CD4-positive, CD25-positive, alpha-beta regulatory T cell (primary cell): Measurements from ENCODE around the gene NOX3. TPM values are rescaled to one million over a fixed set of nuclear protein-coding genes. Genes with fewer than 3 reads are reported as not detected.

Experiments
- ATAC-seq, 2 donors: fragments of 150-1000 bp; cut with Tn5 transposase; one replicate each; pipeline ENCODE4 v1.10.0; 2021; ENCODE audit warnings: low read depth in 2 of 2, moderate number of reproducible peaks in 2 of 2, moderate library complexity in 1 of 2
- DNase-seq, 3 donors: peaks; one replicate each; pipeline versions ENCODE4 v3.0.0 to v3.0.0-alpha.2; 2012 to 2022; ENCODE audit warnings: mixed read lengths in 1 of 3
- H3K27ac ChIP-seq: one replicate; pipeline ENCODE4 v1.7.0; 2013; ENCODE audit warnings: mild to moderate bottlenecking, low read length; ENCODE audit not compliant: insufficient read depth, poor library complexity, severe bottlenecking
- H3K27me3 ChIP-seq: one replicate; pipeline ENCODE4 v1.7.0; 2013; ENCODE audit warnings: low read length; ENCODE audit not compliant: control insufficient read depth, insufficient read depth
- H3K36me3 ChIP-seq: one replicate; pipeline ENCODE4 v1.7.0; 2013; ENCODE audit warnings: mild to moderate bottlenecking, low read length, moderate library complexity; ENCODE audit not compliant: control insufficient read depth, insufficient read depth
- H3K4me1 ChIP-seq: 2 replicates; pipeline ENCODE4 v1.7.0; 2013; ENCODE audit warnings: mild to moderate bottlenecking, low read length; ENCODE audit not compliant: insufficient read depth, control insufficient read depth, poor library complexity, severe bottlenecking
- H3K4me3 ChIP-seq: one replicate; pipeline ENCODE4 v1.7.0; 2013; ENCODE audit warnings: low read depth, mild to moderate bottlenecking, low read length, moderate library complexity
- H3K9me3 ChIP-seq, 2 experiments: 1 replicate in 1 of 2; 2 replicates in 1 of 2; pipeline ENCODE4 v1.7.0; 2013; ENCODE audit warnings: low read length in 2 of 2, mild to moderate bottlenecking in 1 of 2, moderate library complexity in 1 of 2; ENCODE audit not compliant: control insufficient read depth in 2 of 2
- H3K27ac Mint-ChIP-seq, 3 donors: one replicate each; pipeline ENCODE4 v1.8.0; 2020 to 2022; ENCODE audit warnings: mild to moderate bottlenecking in 3 of 3, mixed read lengths in 3 of 3, moderate library complexity in 2 of 3
- H3K27me3 Mint-ChIP-seq: one replicate; pipeline ENCODE4 v1.8.0; 2022; ENCODE audit warnings: mild to moderate bottlenecking, mixed read lengths
- H3K36me3 Mint-ChIP-seq: one replicate; pipeline ENCODE4 v1.8.0; 2020; ENCODE audit warnings: mixed read lengths
- H3K4me1 Mint-ChIP-seq, 4 donors: one replicate each; pipeline ENCODE4 v1.8.0; 2020 to 2022; ENCODE audit warnings: mixed read lengths in 4 of 4, mild to moderate bottlenecking in 1 of 4
- H3K4me3 Mint-ChIP-seq, 4 donors: one replicate each; pipeline ENCODE4 v1.8.0; 2020 to 2022; ENCODE audit warnings: mild to moderate bottlenecking in 4 of 4, mixed read lengths in 4 of 4, moderate library complexity in 3 of 4
- H3K9me3 Mint-ChIP-seq, 7 donors: one replicate each; pipeline ENCODE4 v1.8.0; 2020 to 2022; ENCODE audit warnings: mixed read lengths in 7 of 7, mild to moderate bottlenecking in 3 of 7, moderate library complexity in 2 of 7
- polyA plus RNA-seq, 4 donors: library from polyadenylated mRNA; unstranded; fragments of 300-500 nt; fragmentation: Illumina TruSeq; gene quantifications; one replicate each; pipeline ENCODE4 v1.2.3, GENCODE V29; 2021
- total RNA-seq: library from RNA; stranded (reverse); gene quantifications from one replicate; pipeline ENCODE4 v1.2.3, GENCODE V29; 2022

The NOX3 gene
- not detected for total RNA-seq
- polyA plus RNA-seq = not detected

- no peaks in the 10 kb centered on the region for H3K4me1 ChIP-seq
- Mint-ChIP-seq H3K27ac (no peak within 1 kb of the TSS), H3K4me3 (no peak within 1 kb of the TSS), H3K36me3 (no peaks in the 10 kb centered on the region), H3K4me1 (no peaks in the 10 kb centered on the region), H3K27me3 (no peaks in the 10 kb centered on the region), H3K9me3 (no peaks in the 10 kb centered on the region)
- no peak for ATAC-seq
- no peaks in the 10 kb centered on the region for H3K9me3 ChIP-seq
- no peak within 1 kb of the TSS for H3K4me3 ChIP-seq
- no peaks in the 10 kb centered on the region for H3K36me3 ChIP-seq
- DNase-seq = no peak
- H3K27ac ChIP-seq = no peak within 1 kb of the TSS
- H3K27me3 ChIP-seq = peaks cover 2% of the 10 kb centered on the region
These were observed at the start of gene NOX3 for GRCh38 chr6:155455766-155456165. TSS of gene NOX3 (minus strand) at chr6:155455839. CDS start at chr6:155455800, 39 bp downstream.

GRCh38 chr6:155504848-155505607 is 49.4 kb upstream of the NOX3 start:
- Histone ChIP-seq H3K27me3 (no peaks in the 10 kb centered on the region), H3K36me3 (no peaks in the 10 kb centered on the region), H3K9me3 (peaks cover 0 to 4% of the 10 kb centered on the region in 2 experiments), H3K27ac (no peak overlapping the region), H3K4me1 (no peaks in the 10 kb centered on the region), H3K4me3 (no peak overlapping the region)
- Mint-ChIP-seq H3K4me3 (no peak overlapping the region), H3K36me3 (no peaks in the 10 kb centered on the region), H3K4me1 (peaks cover 0 to 4% (median 0%) of the 10 kb centered on the region in 4 donors), H3K27ac (no peak overlapping the region), H3K9me3 (peaks cover 0 to 10% (median 1%) of the 10 kb centered on the region in 7 donors), H3K27me3 (no peaks in the 10 kb centered on the region)
- no peak for ATAC-seq
- DNase-seq = no peak

- peaks cover 0 to 10% (median 0%) of the 10 kb centered on the region in 7 donors for H3K9me3 Mint-ChIP-seq
- no peak overlapping the region for H3K27ac Mint-ChIP-seq
- H3K36me3 Mint-ChIP-seq = no peaks in the 10 kb centered on the region
- Histone ChIP-seq H3K27ac (no peak overlapping the region), H3K4me1 (no peaks in the 10 kb centered on the region), H3K9me3 (peaks cover 0 to 4% of the 10 kb centered on the region in 2 experiments), H3K4me3 (no peak overlapping the region), H3K36me3 (no peaks in the 10 kb centered on the region), H3K27me3 (no peaks in the 10 kb centered on the region)
- DNase-seq (no peak), ATAC-seq (no peak)
- no peaks in the 10 kb centered on the region for H3K27me3 Mint-ChIP-seq
- peaks cover 0 to 4% (median 0%) of the 10 kb centered on the region in 4 donors for H3K4me1 Mint-ChIP-seq
- H3K4me3 Mint-ChIP-seq = no peak overlapping the region
These were observed 46.8 kb upstream of the NOX3 start for GRCh38 chr6:155502393-155502792.

- DNase-seq (no peak), ATAC-seq (no peak)
- H3K9me3 Mint-ChIP-seq = peaks cover 0 to 10% (median 0%) of the 10 kb centered on the region in 7 donors
- H3K4me3 Mint-ChIP-seq = no peak overlapping the region
- no peaks in the 10 kb centered on the region for H3K36me3 Mint-ChIP-seq
- Histone ChIP-seq H3K4me1 (no peaks in the 10 kb centered on the region), H3K4me3 (no peak overlapping the region), H3K27me3 (no peaks in the 10 kb centered on the region), H3K27ac (no peak overlapping the region), H3K9me3 (peaks cover 0 to 4% of the 10 kb centered on the region in 2 experiments), H3K36me3 (no peaks in the 10 kb centered on the region)
- H3K27ac Mint-ChIP-seq = no peak overlapping the region
- peaks cover 0 to 4% (median 0%) of the 10 kb centered on the region in 4 donors for H3K4me1 Mint-ChIP-seq
- H3K27me3 Mint-ChIP-seq = no peaks in the 10 kb centered on the region
These were observed 43.9 kb upstream of the NOX3 start for GRCh38 chr6:155499574-155499973.

DNA sequence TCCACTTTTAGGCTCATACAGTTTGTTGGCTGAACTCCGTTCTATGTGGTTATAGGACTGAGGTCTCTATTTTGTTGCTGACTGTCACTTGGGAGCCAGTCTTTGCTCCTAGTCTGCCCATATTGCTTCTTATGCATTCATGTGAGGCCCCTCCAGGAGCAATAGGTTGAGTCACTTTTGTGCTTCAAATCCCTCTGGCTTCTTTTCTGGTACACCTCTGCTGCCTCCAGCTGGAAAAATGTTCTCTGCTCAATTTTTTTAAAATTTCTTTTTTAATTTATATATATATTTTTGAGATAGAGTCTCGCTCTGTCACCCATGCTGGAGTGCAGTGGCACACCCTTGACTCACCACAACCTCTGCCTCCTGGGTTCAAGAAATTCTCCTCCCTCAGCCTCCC is 42.7 kb upstream of the NOX3 start:
- Histone ChIP-seq H3K36me3 (no peaks in the 10 kb centered on the region), H3K9me3 (peaks cover 0 to 4% of the 10 kb centered on the region in 2 experiments), H3K27me3 (no peaks in the 10 kb centered on the region), H3K27ac (no peak overlapping the region), H3K4me1 (no peaks in the 10 kb centered on the region), H3K4me3 (no peak overlapping the region)
- no peak for DNase-seq
- H3K4me3 Mint-ChIP-seq = no peak overlapping the region
- no peaks in the 10 kb centered on the region for H3K36me3 Mint-ChIP-seq
- ATAC-seq = no peak
- no peak overlapping the region for H3K27ac Mint-ChIP-seq
- no peaks in the 10 kb centered on the region for H3K27me3 Mint-ChIP-seq
- H3K4me1 Mint-ChIP-seq = peaks cover 0 to 5% (median 4%) of the 10 kb centered on the region in 4 donors
- H3K9me3 Mint-ChIP-seq = peaks cover 0 to 5% (median 0%) of the 10 kb centered on the region in 7 donors

- Histone ChIP-seq H3K4me3 (no peak overlapping the region), H3K36me3 (no peaks in the 10 kb centered on the region), H3K9me3 (no peaks in the 10 kb centered on the region), H3K4me1 (no peaks in the 10 kb centered on the region), H3K27ac (no peak overlapping the region), H3K27me3 (no peaks in the 10 kb centered on the region)
- Mint-ChIP-seq H3K9me3 (peaks cover 0 to 4% (median 0%) of the 10 kb centered on the region in 7 donors), H3K36me3 (no peaks in the 10 kb centered on the region), H3K4me1 (peaks cover 0 to 5% (median 5%) of the 10 kb centered on the region in 4 donors), H3K27me3 (no peaks in the 10 kb centered on the region), H3K4me3 (no peak overlapping the region), H3K27ac (no peak overlapping the region)
- ATAC-seq (no peak), DNase-seq (no peak)
These were observed 41.6 kb upstream of the NOX3 start for GRCh38 chr6:155497273-155497672.

DNA sequence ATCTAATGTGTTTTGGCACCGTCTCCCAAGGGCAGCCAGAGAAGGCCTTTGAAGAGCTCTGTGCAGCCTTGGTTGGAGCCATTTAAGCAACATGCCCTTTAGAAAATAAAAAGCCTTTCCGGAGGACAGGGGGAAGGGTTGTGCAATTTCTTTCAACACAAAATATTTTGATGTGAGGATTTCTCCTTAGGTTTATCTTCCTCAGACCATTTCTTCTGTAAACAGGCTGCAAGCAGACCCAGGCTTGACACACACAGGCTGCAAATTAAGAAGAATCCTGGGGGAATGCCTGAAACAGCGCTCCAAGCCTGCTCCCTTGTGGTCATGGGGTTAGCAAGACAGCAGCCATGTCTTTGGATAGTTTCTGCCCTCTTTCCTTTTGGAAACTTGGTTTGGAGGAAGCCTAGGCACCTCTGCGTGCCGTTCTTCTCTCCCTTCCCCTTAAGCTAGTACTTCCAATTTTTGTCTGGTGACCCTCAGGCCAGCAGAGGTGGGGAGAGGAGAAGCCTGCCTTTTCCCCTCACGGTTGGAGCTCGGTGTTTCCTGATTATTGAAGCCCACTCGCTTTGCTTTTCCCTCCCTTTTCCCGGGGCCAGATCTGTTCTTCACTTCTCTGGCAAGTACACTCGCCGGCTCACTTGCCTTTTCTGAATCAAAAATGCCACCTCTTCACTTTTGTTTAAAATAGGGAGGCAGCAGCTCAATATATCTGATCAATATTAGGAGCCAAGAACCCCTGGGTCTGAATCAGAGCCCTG is 39.6 kb upstream of the NOX3 start:
- ATAC-seq = no peak
- no peak overlapping the region for H3K27ac Mint-ChIP-seq
- no peak for DNase-seq

More for the DNA sequence above, 39.6 kb upstream of the NOX3 start:
- Histone ChIP-seq H3K4me1 (no peaks in the 10 kb centered on the region), H3K27ac (no peak overlapping the region), H3K27me3 (no peaks in the 10 kb centered on the region), H3K36me3 (no peaks in the 10 kb centered on the region), H3K4me3 (no peak overlapping the region), H3K9me3 (no peaks in the 10 kb centered on the region)
- Mint-ChIP-seq H3K4me1 (peaks cover 0 to 5% (median 2%) of the 10 kb centered on the region in 4 donors), H3K27me3 (no peaks in the 10 kb centered on the region), H3K9me3 (peaks cover 0 to 5% (median 0%) of the 10 kb centered on the region in 7 donors), H3K36me3 (no peaks in the 10 kb centered on the region), H3K4me3 (no peak overlapping the region)
